Skeletal muscle tissue (tissue), 4 donors: ENCODE data around the gene ANKMY1. TPM values are rescaled to one million over a fixed set of nuclear protein-coding genes. Genes with fewer than 3 reads are reported as not detected.

Source experiments
- H3K27ac ChIP-seq: one replicate; pipeline ENCODE4 v1.7.0; 2013; ENCODE audit warnings: mild to moderate bottlenecking, low read depth, low read length, inconsistent platforms
- H3K27me3 ChIP-seq, 3 donors: one replicate each; pipeline ENCODE4 v1.7.0; 2013; ENCODE audit warnings: low read length in 3 of 3; ENCODE audit not compliant: control insufficient read depth in 3 of 3, insufficient read depth in 3 of 3
- H3K36me3 ChIP-seq, 3 donors: one replicate each; pipeline ENCODE4 v1.7.0; 2013; ENCODE audit warnings: low read length in 3 of 3; ENCODE audit not compliant: control insufficient read depth in 3 of 3, insufficient read depth in 3 of 3
- H3K4me1 ChIP-seq, 3 donors: one replicate each; pipeline ENCODE4 v1.7.0; 2013; ENCODE audit warnings: low read length in 3 of 3, mild to moderate bottlenecking in 3 of 3; ENCODE audit not compliant: control insufficient read depth in 3 of 3, insufficient read depth in 3 of 3
- H3K4me3 ChIP-seq, 3 donors: one replicate each; pipeline ENCODE4 v1.7.0; 2013; ENCODE audit warnings: low read length in 3 of 3
- H3K9ac ChIP-seq, 3 donors: one replicate each; pipeline ENCODE4 v1.7.0; 2013; ENCODE audit warnings: low read length in 3 of 3, mild to moderate bottlenecking in 3 of 3, moderate library complexity in 2 of 3, low read depth in 1 of 3
- H3K9me3 ChIP-seq, 3 donors: one replicate each; pipeline ENCODE4 v1.7.0; 2013; ENCODE audit warnings: low read length in 3 of 3; ENCODE audit not compliant: control insufficient read depth in 3 of 3
- total RNA-seq: library from RNA; depleted of rRNA; stranded (reverse); fragments of >200 nt; gene quantifications from one replicate; pipeline ENCODE4 v1.2.3, GENCODE V29; 2014
- donor health status: Osteomylitis.

The ANKMY1 gene
- total RNA-seq, 1 donor from 2014 or later: 5.2 TPM

DNA sequence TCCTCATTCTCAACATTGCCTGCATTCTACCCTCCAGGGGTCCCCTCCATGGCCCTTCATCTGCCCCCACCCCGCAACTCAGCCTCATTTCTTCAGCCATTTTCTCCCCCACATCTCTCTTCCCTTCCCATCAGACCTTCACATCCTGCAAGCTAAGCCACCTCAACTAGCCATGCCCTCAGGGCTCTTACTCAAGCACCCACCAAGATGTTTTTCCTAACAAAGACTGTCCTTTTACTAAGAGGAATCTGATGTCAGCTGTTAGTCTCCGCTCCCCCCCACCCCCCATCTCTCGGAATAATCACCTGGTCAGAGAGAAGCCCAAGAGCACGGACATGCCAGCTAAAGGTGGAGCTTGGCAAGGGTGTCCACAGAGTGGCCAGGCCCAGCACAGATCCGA is 24.0 kb upstream of the ANKMY1 start:
- Histone ChIP-seq H3K27ac (no peak overlapping the region), H3K27me3 (no peaks in the 10 kb centered on the region), H3K4me1 (peaks cover 23 to 40% (median 25%) of the 10 kb centered on the region in 3 donors)

DNA sequence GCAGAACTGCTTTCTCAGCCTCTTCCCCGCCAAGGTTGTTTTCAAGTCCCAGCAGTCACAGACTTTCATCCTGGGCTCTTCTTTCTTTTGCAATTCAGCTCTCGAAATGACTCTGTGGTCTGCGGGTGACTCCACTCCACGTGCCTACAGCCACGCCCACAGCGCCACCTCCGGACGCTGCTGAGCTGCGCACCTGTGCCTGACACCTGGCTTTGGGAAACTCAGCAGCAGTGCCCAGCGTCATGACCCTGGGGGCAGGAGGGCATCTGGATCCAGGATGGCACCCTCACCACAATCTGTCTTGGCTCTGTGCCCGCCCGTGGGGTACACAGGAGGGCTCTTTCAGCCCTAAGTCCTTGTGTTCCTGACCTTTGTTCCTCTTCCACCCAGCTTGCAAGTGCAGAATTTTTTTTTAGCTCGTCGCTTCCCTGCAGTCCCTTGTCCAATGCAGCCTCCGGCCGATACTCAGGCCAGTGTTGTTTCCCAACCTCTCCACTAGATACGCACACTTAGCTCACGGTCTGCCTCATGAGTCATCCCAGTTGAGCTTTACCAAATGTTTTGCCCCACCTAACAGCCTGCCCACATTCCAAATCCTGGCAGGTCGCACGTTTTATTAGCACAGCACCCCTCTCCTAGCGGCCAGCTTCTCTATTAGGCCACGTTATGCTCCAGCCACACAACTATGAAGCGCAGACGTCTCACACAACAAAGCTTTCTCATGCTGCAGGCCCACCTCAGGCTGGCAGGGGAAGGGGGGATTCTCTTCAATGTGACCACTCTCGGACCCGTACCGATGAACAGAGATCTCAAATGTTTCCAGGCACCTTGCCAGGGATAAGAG is 22.2 kb upstream of the ANKMY1 start:
- H3K27ac ChIP-seq: peak overlapping the region; percentile 33
- peaks cover 12 to 19% (median 13%) of the 10 kb centered on the region in 3 donors for H3K36me3 ChIP-seq
- H3K9me3 ChIP-seq: peaks cover 0 to 2% (median 0%) of the 10 kb centered on the region in 3 donors
- H3K4me1 ChIP-seq: peaks cover 16 to 29% (median 18%) of the 10 kb centered on the region in 3 donors
- peak overlapping the region in 1 of 3 donors; percentile 43 for H3K9ac ChIP-seq
- no peak overlapping the region for H3K4me3 ChIP-seq
- H3K27me3 ChIP-seq: no peaks in the 10 kb centered on the region

More for the DNA sequence above, 24.0 kb upstream of the ANKMY1 start:
- H3K4me3 ChIP-seq: no peak overlapping the region
- peaks cover 3 to 13% (median 9%) of the 10 kb centered on the region in 3 donors for H3K36me3 ChIP-seq
- no peak overlapping the region for H3K9ac ChIP-seq
- H3K9me3 ChIP-seq: peaks cover 0 to 2% (median 0%) of the 10 kb centered on the region in 3 donors

DNA sequence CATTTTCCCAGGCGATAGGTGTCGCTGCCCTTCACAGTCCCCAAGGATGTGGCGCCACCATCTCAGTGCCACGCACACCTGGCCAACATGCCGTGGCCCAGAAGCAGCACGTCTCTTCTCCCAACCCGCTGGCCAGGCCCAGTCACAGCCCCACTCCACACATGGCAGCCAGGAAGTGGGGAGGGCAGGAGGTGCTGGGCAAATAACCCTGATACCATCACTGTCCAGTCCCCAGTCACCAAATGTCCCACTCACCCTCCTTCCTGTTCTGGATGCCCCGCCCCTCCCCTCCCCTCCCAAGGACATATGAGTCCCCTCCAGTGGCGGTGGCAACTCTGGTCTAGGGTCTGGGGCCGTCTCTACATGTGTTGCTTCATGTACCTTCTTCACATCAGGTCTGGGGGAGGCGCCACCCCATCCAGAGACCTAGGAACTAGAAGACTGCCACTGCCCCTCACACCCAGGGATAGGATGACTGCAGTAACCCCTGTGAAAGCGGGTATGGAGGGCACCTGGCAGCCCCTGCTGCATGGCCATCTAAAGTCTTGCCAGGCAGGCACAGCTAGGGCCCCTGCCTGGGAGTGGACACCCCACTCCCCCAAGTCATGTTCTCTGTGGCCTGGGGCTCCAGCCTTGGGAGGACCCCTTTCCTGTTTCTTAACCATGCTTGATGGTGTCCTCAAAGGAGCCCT is 21.4 kb upstream of the ANKMY1 start:
- Histone ChIP-seq H3K4me1 (peaks cover 9 to 21% (median 11%) of the 10 kb centered on the region in 3 donors), H3K4me3 (no peak overlapping the region), H3K27me3 (no peaks in the 10 kb centered on the region), H3K27ac (no peak overlapping the region), H3K36me3 (peaks cover 18 to 27% (median 18%) of the 10 kb centered on the region in 3 donors), H3K9ac (no peak overlapping the region), H3K9me3 (peaks cover 0 to 2% (median 0%) of the 10 kb centered on the region in 3 donors)

DNA sequence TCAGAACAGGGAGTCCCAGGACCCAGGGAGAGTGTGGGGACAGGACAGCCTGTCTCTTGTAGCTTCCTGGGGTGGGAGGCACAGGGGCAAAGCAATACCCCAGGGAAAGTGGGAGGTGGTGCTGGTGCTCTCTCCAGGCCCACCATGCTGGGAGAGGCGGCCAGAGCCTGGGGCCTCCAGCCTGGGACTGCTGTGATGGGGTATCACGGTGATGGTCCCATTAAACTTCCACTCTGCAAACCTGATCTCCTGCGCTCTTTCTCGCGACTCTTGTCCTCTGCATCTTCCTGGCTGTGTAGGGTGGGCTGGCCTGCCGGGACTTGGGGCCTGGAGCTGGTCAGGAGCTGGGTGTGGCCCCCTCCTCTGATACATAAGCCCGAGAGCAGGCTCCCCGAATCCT is 20.7 kb upstream of the ANKMY1 start:
- peaks cover 18 to 27% (median 20%) of the 10 kb centered on the region in 3 donors for H3K36me3 ChIP-seq
- H3K9ac ChIP-seq: no peak overlapping the region
- no peaks in the 10 kb centered on the region for H3K27me3 ChIP-seq
- H3K4me3 ChIP-seq: no peak overlapping the region
- peaks cover 0 to 2% (median 0%) of the 10 kb centered on the region in 3 donors for H3K9me3 ChIP-seq
- H3K27ac ChIP-seq: no peak overlapping the region
- H3K4me1 ChIP-seq: peaks cover 9 to 17% (median 9%) of the 10 kb centered on the region in 3 donors

DNA sequence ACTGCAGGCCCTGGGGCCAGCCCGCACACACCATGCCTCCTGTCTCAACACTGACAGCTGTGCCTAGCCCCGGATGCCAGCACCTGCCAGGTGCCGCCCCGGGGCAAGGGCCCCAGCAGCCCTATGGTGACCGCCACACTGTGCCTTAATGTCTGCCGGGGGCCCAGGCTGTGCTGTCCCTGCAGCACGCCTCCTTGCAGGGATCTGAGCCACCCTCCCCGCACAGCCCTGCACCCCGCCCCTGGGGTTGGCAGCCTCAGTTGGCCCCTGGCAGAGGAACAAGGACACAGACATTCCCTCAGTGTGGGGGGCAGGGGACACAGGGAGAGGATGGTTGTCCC is 20.3 kb upstream of the ANKMY1 start:
- Histone ChIP-seq H3K9ac (peak overlapping the region in 1 of 3 donors; percentile 3), H3K4me3 (no peak overlapping the region), H3K27ac (no peak overlapping the region), H3K27me3 (no peaks in the 10 kb centered on the region), H3K36me3 (peaks cover 18 to 27% (median 20%) of the 10 kb centered on the region in 3 donors), H3K4me1 (peaks cover 9 to 16% (median 9%) of the 10 kb centered on the region in 3 donors), H3K9me3 (peaks cover 0 to 2% (median 0%) of the 10 kb centered on the region in 3 donors)

DNA sequence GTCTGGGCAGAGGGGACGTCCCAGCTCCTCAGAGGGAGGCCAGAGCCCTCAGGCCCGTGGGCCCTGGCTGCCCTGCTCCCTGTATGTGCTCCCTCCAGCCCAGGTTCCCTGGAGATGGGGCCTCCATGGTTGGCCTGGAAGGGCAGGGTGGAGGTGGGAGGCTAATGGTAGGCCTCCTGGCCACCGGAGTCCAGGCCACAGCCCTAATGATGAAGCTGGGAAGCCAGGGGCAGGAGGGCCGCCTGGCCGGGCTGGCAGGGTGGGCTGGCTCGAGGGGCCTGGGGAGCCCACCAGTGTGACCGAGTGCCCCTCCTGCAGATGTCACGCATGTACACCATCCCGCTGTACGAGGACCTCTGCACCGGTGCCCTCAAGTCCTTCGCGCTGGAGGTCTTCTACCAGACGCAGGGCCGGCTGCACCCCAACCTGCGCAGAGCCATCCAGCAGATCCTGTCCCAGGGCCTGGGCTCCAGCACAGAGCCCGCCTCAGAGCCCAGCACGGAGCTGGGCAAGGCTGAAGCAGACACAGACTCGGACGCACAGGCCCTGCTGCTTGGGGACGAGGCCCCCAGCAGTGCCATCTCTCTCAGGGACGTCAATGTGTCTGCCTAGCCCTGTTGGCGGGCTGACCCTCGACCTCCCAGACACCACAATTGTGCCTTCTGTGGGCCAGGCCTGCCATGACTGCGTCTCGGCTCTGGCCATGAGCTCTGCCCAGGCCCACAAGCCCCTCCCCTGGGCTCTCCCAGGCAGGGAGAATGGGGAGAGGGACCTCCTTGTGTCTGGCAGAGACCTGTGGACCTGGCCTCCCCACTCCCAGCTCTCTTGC is 19.7 kb upstream of the ANKMY1 start:
- no peak overlapping the region for H3K27ac ChIP-seq
- H3K36me3 ChIP-seq: peaks cover 18 to 30% (median 20%) of the 10 kb centered on the region in 3 donors

DNA sequence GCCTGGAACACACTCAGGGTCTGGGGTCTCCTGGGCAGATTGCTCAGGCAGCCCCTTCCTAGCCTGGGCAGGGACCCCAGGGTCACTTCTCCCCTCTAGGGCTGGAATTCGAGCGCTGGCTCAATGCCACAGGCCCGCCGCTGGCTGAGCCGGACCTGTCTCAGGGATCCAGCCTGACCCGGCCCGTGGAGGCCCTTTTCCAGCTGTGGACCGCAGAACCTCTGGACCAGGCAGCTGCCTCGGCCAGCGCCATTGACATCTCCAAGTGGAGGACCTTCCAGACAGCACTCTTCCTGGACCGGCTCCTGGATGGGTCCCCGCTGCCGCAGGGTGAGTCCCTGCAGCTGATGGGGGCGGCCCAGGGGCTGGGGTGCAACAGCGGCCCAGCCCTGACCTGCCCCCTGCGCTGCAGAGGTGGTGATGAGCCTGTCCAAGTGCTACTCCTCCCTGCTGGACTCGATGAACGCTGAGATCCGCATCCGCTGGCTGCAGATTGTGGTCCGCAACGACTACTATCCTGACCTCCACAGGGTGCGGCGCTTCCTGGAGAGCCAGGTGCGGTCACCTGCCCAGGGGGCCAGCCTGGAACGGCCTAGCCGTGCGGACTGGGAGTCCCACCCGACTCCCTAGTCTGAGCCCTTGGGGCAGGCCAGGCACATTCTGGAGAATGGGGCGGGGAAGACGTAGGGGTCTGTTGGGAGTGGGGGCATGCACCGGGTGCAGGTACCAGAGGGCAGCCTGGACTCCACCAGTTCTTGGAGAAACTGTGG is 18.8 kb upstream of the ANKMY1 start:
- H3K27ac ChIP-seq: no peak overlapping the region
- peaks cover 9 to 16% (median 9%) of the 10 kb centered on the region in 3 donors for H3K4me1 ChIP-seq
- peaks cover 0 to 2% (median 0%) of the 10 kb centered on the region in 3 donors for H3K9me3 ChIP-seq
- H3K27me3 ChIP-seq: no peaks in the 10 kb centered on the region
- no peak overlapping the region for H3K9ac ChIP-seq
- H3K4me3 ChIP-seq: no peak overlapping the region
- peaks cover 18 to 34% (median 20%) of the 10 kb centered on the region in 3 donors for H3K36me3 ChIP-seq

More for the DNA sequence above, 19.7 kb upstream of the ANKMY1 start:
- Histone ChIP-seq H3K9me3 (peaks cover 0 to 2% (median 0%) of the 10 kb centered on the region in 3 donors), H3K4me1 (peaks cover 9 to 16% (median 9%) of the 10 kb centered on the region in 3 donors), H3K27me3 (no peaks in the 10 kb centered on the region), H3K9ac (peak overlapping the region in 1 of 3 donors; percentile 3), H3K4me3 (no peak overlapping the region)

DNA sequence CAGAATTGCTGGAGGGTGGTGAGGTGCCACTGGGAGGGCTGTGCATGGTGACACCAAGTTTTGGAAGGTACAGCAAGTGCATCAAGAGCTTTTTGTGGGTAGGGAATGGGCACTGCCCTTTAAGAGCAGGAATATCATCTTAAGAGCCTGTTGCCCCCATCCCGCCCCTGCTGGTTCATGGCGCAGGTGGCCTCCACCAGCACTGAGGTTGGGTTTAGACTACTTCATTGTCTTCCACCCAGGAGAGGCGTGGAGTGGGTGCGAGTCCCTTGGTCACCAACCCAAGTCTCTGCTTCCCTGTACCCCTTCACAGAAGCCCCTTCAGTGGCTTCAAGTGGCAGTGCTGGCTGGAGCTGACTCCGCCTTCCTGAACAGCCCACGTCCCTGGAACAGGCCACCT is 18.2 kb upstream of the ANKMY1 start:
- H3K27me3 ChIP-seq: no peaks in the 10 kb centered on the region
- H3K27ac ChIP-seq: no peak overlapping the region

More for the DNA sequence above, 18.2 kb upstream of the ANKMY1 start:
- H3K4me1 ChIP-seq: peaks cover 9 to 18% (median 9%) of the 10 kb centered on the region in 3 donors
- no peak overlapping the region for H3K9ac ChIP-seq
- no peak overlapping the region for H3K4me3 ChIP-seq
- peaks cover 0 to 2% (median 0%) of the 10 kb centered on the region in 3 donors for H3K9me3 ChIP-seq
- peaks cover 16 to 34% (median 20%) of the 10 kb centered on the region in 3 donors for H3K36me3 ChIP-seq
